Stimulated activated CD4-positive, alpha-beta T cell treated with anti-CD3 and anti-CD28 coated beads, Interleukin-4, amount 100 ng/mL, for 1 hour (primary cell): ENCODE results near the gene SPRR5.

Experiments
- DNase-seq: peaks from one replicate; pipeline ENCODE4 v3.0.0-alpha.2; 2020

The SPRR5 gene

DNA sequence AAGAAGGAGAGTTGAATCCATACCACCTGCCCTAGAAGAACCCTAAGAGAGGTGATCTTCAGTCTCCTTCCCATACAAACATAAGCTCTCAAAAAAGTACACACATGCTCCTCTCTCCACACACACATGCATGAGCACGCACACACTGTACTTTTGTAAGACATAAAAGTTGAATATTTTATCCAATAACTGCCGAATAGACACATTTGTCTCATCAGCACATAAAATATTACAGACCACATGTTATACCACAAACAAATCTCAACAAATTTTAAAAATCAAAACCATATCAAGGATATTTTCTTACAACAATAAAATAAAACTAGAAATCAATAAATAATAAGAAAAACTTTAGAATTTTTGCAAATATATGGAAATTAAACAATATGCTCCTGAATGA, 39.6 kb downstream of the SPRR5 start:
- no peak for DNase-seq

DNA sequence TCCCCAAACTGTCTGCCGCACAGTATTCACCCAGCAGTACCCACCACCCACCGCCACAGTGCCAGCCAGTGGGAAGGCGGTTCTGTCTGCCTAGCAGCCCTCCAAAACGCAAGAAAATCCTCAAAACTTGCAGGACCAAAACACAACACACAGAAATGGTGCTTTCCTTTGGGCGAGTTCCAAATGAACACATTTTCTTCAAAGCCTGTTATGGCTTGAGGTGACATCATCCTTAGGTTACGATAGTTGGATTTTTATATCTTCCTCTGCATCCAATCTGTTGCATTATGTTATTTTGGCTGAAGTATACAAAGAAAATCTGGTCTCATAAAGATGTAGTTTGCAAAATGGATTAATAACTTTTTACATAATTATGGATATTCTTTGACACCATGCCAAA, 46.2 kb downstream of the SPRR5 start:
- no peak for DNase-seq

DNA sequence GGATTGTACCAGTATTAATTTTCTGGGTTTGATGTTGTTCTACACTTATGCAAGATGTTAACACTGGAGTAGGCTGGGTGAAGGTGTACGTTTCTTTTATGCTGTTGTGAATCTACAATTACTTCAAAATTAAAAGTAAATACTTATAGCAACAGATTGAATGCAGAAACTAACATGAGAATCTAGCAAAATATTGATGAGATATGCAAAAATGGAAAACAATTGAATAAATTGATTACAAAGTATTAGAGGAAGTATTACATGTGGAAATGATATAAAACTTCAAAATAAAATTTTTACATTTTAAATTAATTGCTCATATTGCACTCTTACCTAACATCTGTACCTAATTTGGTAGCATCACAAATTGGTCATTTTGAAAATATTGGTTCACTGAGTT, 48.8 kb downstream of the SPRR5 start:
- DNase-seq: no peak

DNA sequence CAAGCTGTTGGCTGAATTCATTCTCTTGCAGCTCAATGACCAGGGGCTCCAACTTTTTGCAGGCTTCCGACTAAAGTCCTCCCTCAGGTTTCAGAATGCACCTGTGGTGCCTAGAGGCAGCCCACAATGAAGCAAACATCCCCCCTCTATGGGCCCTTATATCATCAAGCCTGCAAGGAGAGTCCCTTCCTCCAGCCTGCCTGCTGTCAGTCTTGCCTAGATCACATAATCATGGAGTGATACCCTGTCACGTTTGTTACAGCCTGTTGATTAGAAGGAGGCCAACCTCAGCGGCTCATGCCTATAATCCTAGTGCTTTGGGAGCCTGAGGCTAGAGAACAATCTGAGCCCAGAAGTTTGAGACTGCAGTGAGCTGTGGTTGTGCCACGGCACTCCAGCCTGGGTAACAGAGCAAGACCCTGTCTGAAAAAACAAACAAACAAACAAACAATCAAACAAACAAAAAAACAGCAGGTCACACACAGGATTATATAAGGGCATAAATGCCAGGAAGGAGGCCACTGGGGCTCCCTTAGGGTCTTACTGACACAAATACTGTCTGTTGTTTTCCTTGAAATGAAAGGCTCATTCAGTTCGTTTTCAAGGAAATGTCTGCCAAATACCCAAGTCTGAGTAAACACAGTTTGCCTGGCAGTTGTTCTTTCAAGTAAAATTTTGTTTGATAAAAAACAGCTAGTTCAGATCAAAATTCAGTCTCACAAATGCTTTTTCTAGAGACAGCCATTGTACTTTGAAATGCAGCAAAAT, 49.8 kb downstream of the SPRR5 start:
- DNase-seq: no peak

DNA sequence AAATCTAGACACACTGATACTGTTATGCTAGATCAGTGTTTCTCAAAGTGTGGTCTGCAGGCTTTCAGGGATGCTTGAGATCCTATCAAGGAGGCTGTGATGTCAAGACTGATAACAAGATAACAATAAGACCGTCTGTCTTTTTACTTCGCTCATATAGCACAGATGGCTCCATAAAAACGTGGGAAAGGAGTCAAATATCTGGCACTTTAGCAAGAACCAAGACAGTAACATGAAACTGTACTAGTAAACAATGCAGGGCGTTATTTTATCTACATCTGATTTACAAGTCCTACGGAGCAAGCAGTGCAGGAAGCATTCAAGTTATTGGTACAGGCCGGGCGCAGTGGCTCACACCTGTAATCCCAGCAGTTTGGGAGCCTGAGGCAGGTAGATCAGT, 50.9 kb downstream of the SPRR5 start:
- no peak for DNase-seq

DNA sequence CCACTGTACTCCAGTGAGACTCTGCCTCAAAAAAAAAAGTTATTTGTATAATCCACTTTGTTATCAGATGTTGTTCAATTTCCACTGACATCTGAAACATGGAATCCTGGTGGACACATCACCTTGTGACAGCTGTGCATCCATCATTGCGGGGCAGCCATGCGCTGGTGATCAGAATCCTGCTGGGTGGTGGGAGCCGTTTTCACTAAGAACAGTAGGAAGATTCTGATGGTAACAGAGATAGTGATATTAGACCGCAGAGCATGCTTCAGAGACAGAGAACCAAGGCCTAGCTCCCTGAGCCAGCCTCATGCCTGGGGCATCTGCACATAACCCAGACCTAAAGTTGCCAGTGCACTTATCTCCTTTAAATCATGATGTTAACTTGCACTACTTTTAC, 51.5 kb downstream of the SPRR5 start:
- no peak for DNase-seq
